WTC11 (cell line): ENCODE measurements around the gene PAF1.

Experiments used
- ETV6 ChIP-seq: sonication (generic); formaldehyde crosslinking; IDR thresholded peaks from 2 replicates; pipeline ENCODE4 v1.8.1; 2022; ENCODE audit warnings: mild to moderate bottlenecking, missing genetic modification reagents
- NFATC4 ChIP-seq: fragments of 250-450 bp; sonication (Bioruptor Pico); IDR thresholded peaks from 2 replicates; pipeline ENCODE4 v1.9.0; 2021; ENCODE audit warnings: mild to moderate bottlenecking
- NFE2L1 ChIP-seq: sonication (generic); formaldehyde crosslinking; IDR thresholded peaks from 2 replicates; pipeline ENCODE4 v1.8.1; 2023; ENCODE audit warnings: missing genetic modification reagents
- TF ChIP-seq, protein P1 (sequence below): fragments of 200-600 bp; IDR thresholded peaks from 2 replicates; pipeline ENCODE4 v1.8.0; 2022; ENCODE audit warnings: antibody characterized with exemption

DNA sequence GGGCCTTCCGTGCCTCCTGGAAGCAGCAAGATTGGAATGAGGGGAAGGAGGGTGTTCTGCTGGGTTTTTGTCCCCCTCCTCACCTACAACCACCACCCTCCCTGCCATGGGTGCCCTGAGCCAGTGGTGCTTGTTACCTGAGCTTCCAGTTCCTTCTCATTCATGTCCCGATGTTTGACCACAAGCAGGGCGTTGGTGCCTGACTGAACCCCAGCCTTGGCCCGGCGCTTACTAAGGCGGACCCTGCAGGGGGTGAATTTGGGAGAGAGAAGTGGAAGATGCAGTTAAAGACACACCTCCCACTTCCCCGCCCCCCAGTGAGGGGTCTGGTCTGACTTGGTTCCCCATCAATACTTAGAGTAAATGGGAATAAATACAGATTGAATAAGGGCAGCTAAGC, 4.3 kb downstream of the PAF1 start:
- TF ChIP-seq ETV6 (CRISPR knock-in tag) = no peak
- TF ChIP-seq, protein P1, sequence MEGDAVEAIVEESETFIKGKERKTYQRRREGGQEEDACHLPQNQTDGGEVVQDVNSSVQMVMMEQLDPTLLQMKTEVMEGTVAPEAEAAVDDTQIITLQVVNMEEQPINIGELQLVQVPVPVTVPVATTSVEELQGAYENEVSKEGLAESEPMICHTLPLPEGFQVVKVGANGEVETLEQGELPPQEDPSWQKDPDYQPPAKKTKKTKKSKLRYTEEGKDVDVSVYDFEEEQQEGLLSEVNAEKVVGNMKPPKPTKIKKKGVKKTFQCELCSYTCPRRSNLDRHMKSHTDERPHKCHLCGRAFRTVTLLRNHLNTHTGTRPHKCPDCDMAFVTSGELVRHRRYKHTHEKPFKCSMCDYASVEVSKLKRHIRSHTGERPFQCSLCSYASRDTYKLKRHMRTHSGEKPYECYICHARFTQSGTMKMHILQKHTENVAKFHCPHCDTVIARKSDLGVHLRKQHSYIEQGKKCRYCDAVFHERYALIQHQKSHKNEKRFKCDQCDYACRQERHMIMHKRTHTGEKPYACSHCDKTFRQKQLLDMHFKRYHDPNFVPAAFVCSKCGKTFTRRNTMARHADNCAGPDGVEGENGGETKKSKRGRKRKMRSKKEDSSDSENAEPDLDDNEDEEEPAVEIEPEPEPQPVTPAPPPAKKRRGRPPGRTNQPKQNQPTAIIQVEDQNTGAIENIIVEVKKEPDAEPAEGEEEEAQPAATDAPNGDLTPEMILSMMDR = no peak
- no peak for TF ChIP-seq NFE2L1 (CRISPR knock-in tag)
- no peak for TF ChIP-seq NFATC4 (CRISPR knock-in tag)
